ENCODE results near the gene ABCC11. TPM values are rescaled to one million over a fixed set of nuclear protein-coding genes. Genes with fewer than 3 reads are reported as not detected.

Gene ABCC11
- total RNA-seq, 1 experiment from 2014 or later, result 0.44 TPM

DNA sequence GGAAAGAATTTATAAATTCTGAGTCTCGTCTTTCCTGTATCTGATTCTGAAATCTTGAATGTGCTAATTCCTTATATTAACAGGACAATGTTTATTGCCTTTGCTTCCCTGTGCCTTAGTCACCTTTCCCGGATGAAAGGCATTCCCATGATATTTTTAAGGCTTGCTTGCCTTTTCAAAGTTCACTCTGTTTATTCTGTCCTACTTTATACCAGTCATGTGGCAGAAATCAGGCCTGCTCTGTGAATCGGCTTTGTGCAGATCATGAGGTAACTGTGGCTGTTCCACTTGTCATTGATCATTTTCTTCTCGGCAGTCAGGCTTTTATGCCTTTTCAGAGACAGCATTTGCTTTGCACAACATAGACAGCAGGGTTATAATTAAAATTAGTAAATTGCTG is 28.8 kb upstream of the ABCC11 start:
- Mint-ChIP-seq H3K27ac (ENCODE audit: low read depth, unreplicated experiment) (no peak overlapping the region), H3K4me1 (ENCODE audit: insufficient read depth, unreplicated experiment) (peaks cover 15% of the 10 kb centered on the region), H3K36me3 (ENCODE audit: insufficient read depth, unreplicated experiment) (peaks cover 46% of the 10 kb centered on the region), H3K9me3 (ENCODE audit: unreplicated experiment) (no peaks in the 10 kb centered on the region), H3K4me3 (ENCODE audit: unreplicated experiment) (no peak overlapping the region), H3K27me3 (ENCODE audit: insufficient read depth, unreplicated experiment) (no peaks in the 10 kb centered on the region)
- CTCF ChIA-PET, result no interaction called here
- TF ChIP-seq, protein P1, sequence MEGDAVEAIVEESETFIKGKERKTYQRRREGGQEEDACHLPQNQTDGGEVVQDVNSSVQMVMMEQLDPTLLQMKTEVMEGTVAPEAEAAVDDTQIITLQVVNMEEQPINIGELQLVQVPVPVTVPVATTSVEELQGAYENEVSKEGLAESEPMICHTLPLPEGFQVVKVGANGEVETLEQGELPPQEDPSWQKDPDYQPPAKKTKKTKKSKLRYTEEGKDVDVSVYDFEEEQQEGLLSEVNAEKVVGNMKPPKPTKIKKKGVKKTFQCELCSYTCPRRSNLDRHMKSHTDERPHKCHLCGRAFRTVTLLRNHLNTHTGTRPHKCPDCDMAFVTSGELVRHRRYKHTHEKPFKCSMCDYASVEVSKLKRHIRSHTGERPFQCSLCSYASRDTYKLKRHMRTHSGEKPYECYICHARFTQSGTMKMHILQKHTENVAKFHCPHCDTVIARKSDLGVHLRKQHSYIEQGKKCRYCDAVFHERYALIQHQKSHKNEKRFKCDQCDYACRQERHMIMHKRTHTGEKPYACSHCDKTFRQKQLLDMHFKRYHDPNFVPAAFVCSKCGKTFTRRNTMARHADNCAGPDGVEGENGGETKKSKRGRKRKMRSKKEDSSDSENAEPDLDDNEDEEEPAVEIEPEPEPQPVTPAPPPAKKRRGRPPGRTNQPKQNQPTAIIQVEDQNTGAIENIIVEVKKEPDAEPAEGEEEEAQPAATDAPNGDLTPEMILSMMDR (IDR thresholded peaks at IDR 0.05; ENCODE audit: unreplicated experiment), result no peak
- BruUV-seq (replicated peaks), result no TSS peak
- intact Hi-C loops (cut with micrococcal nuclease), result no loop called here
- POLR2A ChIA-PET, result no interaction called here
- no peak for DNase-seq (ENCODE audit: unreplicated experiment)

DNA sequence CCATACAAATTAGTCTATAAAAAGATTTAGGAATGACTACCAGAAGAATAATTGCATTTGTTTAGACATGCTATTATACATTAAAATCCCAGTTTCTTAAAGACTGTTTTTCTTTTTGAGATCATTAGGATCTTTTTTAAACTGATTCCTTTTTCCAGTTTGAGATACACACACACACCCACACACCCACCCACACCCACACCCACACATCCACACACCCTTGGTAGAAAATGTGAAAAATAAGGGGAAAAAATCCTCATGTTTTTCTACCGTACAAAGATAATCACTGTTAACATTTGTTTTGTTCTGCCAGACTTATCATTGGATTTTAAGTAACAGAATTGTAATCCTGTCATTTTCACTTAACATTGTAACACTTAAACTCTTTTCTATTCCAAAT is 27.1 kb upstream of the ABCC11 start:
- ChIA-PET CTCF (interaction anchor here (0.5 to 1.6 kb wide), 2 partner anchors 12 to 18 kb away, joined by 3 read pairs; no protein-coding TSS in a partner anchor), POLR2A (interaction anchor here (1.0 kb wide), 1 partner anchor 8 kb away, joined by 5 read pairs; no protein-coding TSS in a partner anchor)
- no TSS peak for BruUV-seq (replicated peaks)
- H3K4me1 Mint-ChIP-seq (ENCODE audit: insufficient read depth, unreplicated experiment), result peaks cover 15% of the 10 kb centered on the region
- no peak overlapping the region for H3K4me3 Mint-ChIP-seq (ENCODE audit: unreplicated experiment)
- H3K9me3 Mint-ChIP-seq (ENCODE audit: unreplicated experiment), result no peaks in the 10 kb centered on the region
- TF ChIP-seq, protein P1 (IDR thresholded peaks at IDR 0.05; ENCODE audit: unreplicated experiment), result no peak
- H3K36me3 Mint-ChIP-seq (ENCODE audit: insufficient read depth, unreplicated experiment), result peaks cover 39% of the 10 kb centered on the region
- no peak overlapping the region for H3K27ac Mint-ChIP-seq (ENCODE audit: low read depth, unreplicated experiment)
- H3K27me3 Mint-ChIP-seq (ENCODE audit: insufficient read depth, unreplicated experiment), result no peaks in the 10 kb centered on the region
- intact Hi-C loops (cut with micrococcal nuclease), result no loop called here
- DNase-seq (ENCODE audit: unreplicated experiment), result no peak

DNA sequence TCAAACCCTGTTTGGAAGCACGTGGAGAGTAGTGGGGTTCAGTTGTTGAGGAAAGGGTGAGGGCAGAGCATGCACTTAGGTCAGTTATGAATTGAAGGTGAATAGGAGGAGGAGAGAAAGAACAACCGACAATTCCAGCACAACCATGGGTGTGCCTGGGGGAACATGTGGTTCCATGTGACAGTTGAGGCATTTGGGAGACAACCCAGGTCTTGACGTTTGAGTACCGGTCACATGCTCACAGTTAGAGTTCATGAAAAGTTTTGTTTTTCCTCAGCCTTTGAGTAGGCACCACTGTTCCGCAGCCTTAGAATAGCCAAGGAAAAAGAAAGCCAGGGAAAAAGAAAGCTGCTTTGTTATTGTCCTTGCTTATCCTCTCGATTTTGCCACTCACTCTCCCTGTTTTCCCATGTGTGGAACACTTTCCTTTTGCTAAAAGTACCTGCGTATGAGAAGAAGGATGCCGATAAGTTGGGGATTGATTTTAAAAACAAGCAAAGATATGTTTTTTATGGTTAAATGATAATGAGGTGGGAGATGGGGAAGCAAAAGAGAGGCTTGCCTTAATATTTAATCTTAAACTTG is 25.6 kb upstream of the ABCC11 start:
- TF ChIP-seq, protein P1 (IDR thresholded peaks at IDR 0.05; ENCODE audit: unreplicated experiment), result no peak
- peaks cover 6% of the 10 kb centered on the region for H3K4me1 Mint-ChIP-seq (ENCODE audit: insufficient read depth, unreplicated experiment)
- intact Hi-C loops (cut with micrococcal nuclease), result no loop called here
- no peaks in the 10 kb centered on the region for H3K27me3 Mint-ChIP-seq (ENCODE audit: insufficient read depth, unreplicated experiment)
- ChIA-PET POLR2A (no interaction called here), CTCF (no interaction called here)
- no peak for DNase-seq (ENCODE audit: unreplicated experiment)
- no peak overlapping the region for H3K27ac Mint-ChIP-seq (ENCODE audit: low read depth, unreplicated experiment)
- no peaks in the 10 kb centered on the region for H3K9me3 Mint-ChIP-seq (ENCODE audit: unreplicated experiment)
- BruUV-seq (replicated peaks), result no TSS peak
- H3K4me3 Mint-ChIP-seq (ENCODE audit: unreplicated experiment), result no peak overlapping the region
- H3K36me3 Mint-ChIP-seq (ENCODE audit: insufficient read depth, unreplicated experiment), result peaks cover 24% of the 10 kb centered on the region

DNA sequence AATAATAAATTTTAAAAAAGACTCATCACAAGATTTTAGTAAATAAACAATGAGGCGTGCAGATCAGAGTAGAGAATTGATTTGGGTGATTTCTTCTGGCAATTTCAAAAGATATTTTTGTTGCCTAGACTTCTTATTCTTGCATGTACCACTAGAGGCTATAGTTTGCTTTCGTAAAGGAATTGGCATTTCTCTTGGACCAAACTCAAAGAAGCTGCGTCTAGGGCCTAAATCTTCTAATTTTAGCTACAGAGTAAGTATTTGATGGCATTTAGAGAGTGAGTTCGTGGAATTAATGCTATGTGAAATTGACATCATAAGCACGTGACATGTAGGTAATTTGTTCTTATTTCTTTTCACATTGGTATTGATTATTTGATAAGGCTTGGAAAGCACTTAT is 24.4 kb upstream of the ABCC11 start:
- Mint-ChIP-seq H3K36me3 (ENCODE audit: insufficient read depth, unreplicated experiment) (peaks cover 18% of the 10 kb centered on the region), H3K9me3 (ENCODE audit: unreplicated experiment) (no peaks in the 10 kb centered on the region), H3K27ac (ENCODE audit: low read depth, unreplicated experiment) (no peak overlapping the region), H3K27me3 (ENCODE audit: insufficient read depth, unreplicated experiment) (no peaks in the 10 kb centered on the region), H3K4me1 (ENCODE audit: insufficient read depth, unreplicated experiment) (peaks cover 6% of the 10 kb centered on the region), H3K4me3 (ENCODE audit: unreplicated experiment) (no peak overlapping the region)
- ChIA-PET POLR2A (interaction anchor here (0.7 kb wide), 1 partner anchor 58 kb away, joined by 4 read pairs; no protein-coding TSS in a partner anchor), CTCF (interaction anchor here (0.6 to 1.4 kb wide), 6 partner anchors 20 to 1598 kb away, joined by 3 to 5 read pairs (median 4); no protein-coding TSS in a partner anchor)
- TF ChIP-seq, protein P1 (IDR thresholded peaks at IDR 0.05; ENCODE audit: unreplicated experiment), result no peak
- DNase-seq (ENCODE audit: unreplicated experiment), result no peak
- intact Hi-C loops (cut with micrococcal nuclease), result no loop called here
- no TSS peak for BruUV-seq (replicated peaks)

All from MCF 10A (cell line).